GM21390 (cell line): ENCODE measurements around the gene HNRNPR.
"Not testable (repeated sequence)": the region's sequence is repeated elsewhere in the genome, so short reads cannot be mapped to it uniquely, and the experiment has no call there.

Experiments
- ATAC-seq: cut with Tn5 transposase; IDR thresholded peaks from one replicate; pipeline ENCODE4 v1.9.1; 2021; ENCODE audit not compliant: unreplicated experiment

The HNRNPR gene

GRCh38 chr1:23257371-23257770 is 86.7 kb downstream of the HNRNPR start:
- not testable (repeated sequence) for ATAC-seq
